B cell (primary cell): Measurements from ENCODE around the gene BMP10.

Experiments
- EZH2 ChIP-seq: IDR thresholded peaks from 2 replicates; pipeline ENCODE4 v1.6.1; 2012; ENCODE audit warnings: borderline replicate concordance, low read depth, mild to moderate bottlenecking, moderate library complexity, low read length; ENCODE audit not compliant: insufficient read depth, poor library complexity, severe bottlenecking
- TF ChIP-seq, protein P1 (sequence below): fragments of 200-600 bp; IDR thresholded peaks from one replicate; pipeline ENCODE4 v1.8.0; 2022; ENCODE audit warnings: antibody characterized with exemption, mild to moderate bottlenecking

DNA sequence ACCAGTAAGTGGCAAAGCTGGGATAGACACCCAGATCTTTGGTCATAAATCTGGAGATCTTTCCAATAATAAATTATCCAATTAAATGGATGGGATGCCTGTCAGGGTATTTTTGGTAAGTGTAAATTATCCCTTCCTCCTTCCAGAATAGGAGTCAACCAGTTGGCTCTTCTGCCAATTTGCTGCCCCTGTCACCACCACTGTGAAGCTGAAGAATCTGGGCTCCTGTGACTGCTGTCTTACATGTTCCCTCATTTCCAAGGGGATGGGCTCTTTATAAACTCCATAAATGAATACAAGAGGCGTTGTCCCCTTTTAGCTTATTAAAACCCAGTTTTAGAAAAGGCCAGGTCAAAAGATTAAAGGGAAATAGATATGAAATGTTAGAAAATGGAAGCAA lies 17.8 kb upstream of the BMP10 start:
- TF ChIP-seq, protein P1, sequence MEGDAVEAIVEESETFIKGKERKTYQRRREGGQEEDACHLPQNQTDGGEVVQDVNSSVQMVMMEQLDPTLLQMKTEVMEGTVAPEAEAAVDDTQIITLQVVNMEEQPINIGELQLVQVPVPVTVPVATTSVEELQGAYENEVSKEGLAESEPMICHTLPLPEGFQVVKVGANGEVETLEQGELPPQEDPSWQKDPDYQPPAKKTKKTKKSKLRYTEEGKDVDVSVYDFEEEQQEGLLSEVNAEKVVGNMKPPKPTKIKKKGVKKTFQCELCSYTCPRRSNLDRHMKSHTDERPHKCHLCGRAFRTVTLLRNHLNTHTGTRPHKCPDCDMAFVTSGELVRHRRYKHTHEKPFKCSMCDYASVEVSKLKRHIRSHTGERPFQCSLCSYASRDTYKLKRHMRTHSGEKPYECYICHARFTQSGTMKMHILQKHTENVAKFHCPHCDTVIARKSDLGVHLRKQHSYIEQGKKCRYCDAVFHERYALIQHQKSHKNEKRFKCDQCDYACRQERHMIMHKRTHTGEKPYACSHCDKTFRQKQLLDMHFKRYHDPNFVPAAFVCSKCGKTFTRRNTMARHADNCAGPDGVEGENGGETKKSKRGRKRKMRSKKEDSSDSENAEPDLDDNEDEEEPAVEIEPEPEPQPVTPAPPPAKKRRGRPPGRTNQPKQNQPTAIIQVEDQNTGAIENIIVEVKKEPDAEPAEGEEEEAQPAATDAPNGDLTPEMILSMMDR = no peak
- TF ChIP-seq EZH2 = no peak
